NT2/D1 (cell line): Measurements from ENCODE around the gene OR7G1.
"Not testable (repeated sequence)": the region's sequence is repeated elsewhere in the genome, so short reads cannot be mapped to it uniquely, and the experiment has no call there.

Source experiments
- DNase-seq: peaks from one replicate; pipeline ENCODE4 v3.0.0-alpha.2; 2011; ENCODE audit warnings: low read depth, low spot score
- H3K27me3 ChIP-seq: 2 replicates; pipeline ENCODE4 v1.6.0; 2011; ENCODE audit warnings: mild to moderate bottlenecking; ENCODE audit not compliant: insufficient read length, insufficient read depth
- H3K36me3 ChIP-seq: 2 replicates; pipeline ENCODE4 v1.6.1; 2011; ENCODE audit warnings: mild to moderate bottlenecking, low read length, mixed read lengths; ENCODE audit not compliant: insufficient read depth, insufficient read length
- H3K4me1 ChIP-seq: 2 replicates; pipeline ENCODE4 v1.5.1; 2011; ENCODE audit not compliant: insufficient read depth, insufficient read length
- H3K4me3 ChIP-seq: 2 replicates; pipeline ENCODE4 v1.5.1; 2011; ENCODE audit warnings: low read depth; ENCODE audit not compliant: insufficient read length
- H3K9ac ChIP-seq: 2 replicates; pipeline ENCODE4 v1.6.0; 2011; ENCODE audit warnings: low read depth; ENCODE audit not compliant: insufficient read length
- H3K9me3 ChIP-seq: 2 replicates; pipeline ENCODE4 v1.5.1; 2011; ENCODE audit warnings: mild to moderate bottlenecking, low read length; ENCODE audit not compliant: insufficient read depth
- SUZ12 ChIP-seq: IDR thresholded peaks from 2 replicates; pipeline ENCODE4 v1.6.1; 2011; ENCODE audit not compliant: insufficient read length, insufficient read depth; ENCODE audit errors: extremely low read depth
- YY1 ChIP-seq: IDR thresholded peaks from 2 replicates; pipeline ENCODE4 v1.6.1; 2011; ENCODE audit not compliant: insufficient read length, insufficient read depth
- ZNF274 ChIP-seq: IDR thresholded peaks from 2 replicates; pipeline ENCODE4 v1.6.1; 2011; ENCODE audit warnings: mild to moderate bottlenecking, low read depth, low read length

Gene OR7G1

GRCh38 chr19:9078651-9079050 is 36.9 kb downstream of the OR7G1 start:
- DNase-seq, result no peak
- no peak overlapping the region for H3K9ac ChIP-seq

GRCh38 chr19:9076901-9077300 is 38.7 kb downstream of the OR7G1 start:
- no peak for TF ChIP-seq ZNF274
- no peak for TF ChIP-seq SUZ12
- TF ChIP-seq YY1, result no peak

More at GRCh38 chr19:9078651-9079050, 36.9 kb downstream of the OR7G1 start:
- H3K4me3 ChIP-seq, result no peak overlapping the region
- no peaks in the 10 kb centered on the region for H3K36me3 ChIP-seq
- peaks cover 5% of the 10 kb centered on the region for H3K4me1 ChIP-seq
- no peaks in the 10 kb centered on the region for H3K27me3 ChIP-seq
- no peaks in the 10 kb centered on the region for H3K9me3 ChIP-seq
- no peak for TF ChIP-seq ZNF274
- no peak for TF ChIP-seq YY1
- no peak for TF ChIP-seq SUZ12

GRCh38 chr19:9075064-9075949 is 40.3 kb downstream of the OR7G1 start:
- Histone ChIP-seq H3K9ac (peak overlapping the region; percentile 58), H3K4me1 (peaks cover 9% of the 10 kb centered on the region), H3K9me3 (no peaks in the 10 kb centered on the region), H3K4me3 (no peak overlapping the region), H3K27me3 (no peaks in the 10 kb centered on the region), H3K36me3 (no peaks in the 10 kb centered on the region)
- TF ChIP-seq YY1, result no peak
- TF ChIP-seq SUZ12, result no peak
- TF ChIP-seq ZNF274, result no peak
- peak; percentile 92 for DNase-seq

More at GRCh38 chr19:9076901-9077300, 38.7 kb downstream of the OR7G1 start:
- Histone ChIP-seq H3K36me3 (no peaks in the 10 kb centered on the region), H3K4me3 (no peak overlapping the region), H3K9me3 (no peaks in the 10 kb centered on the region), H3K27me3 (no peaks in the 10 kb centered on the region), H3K4me1 (peaks cover 9% of the 10 kb centered on the region), H3K9ac (no peak overlapping the region)
- no peak for DNase-seq

- no peaks in the 10 kb centered on the region for H3K27me3 ChIP-seq
- no peak for DNase-seq
- peaks cover 9% of the 10 kb centered on the region for H3K4me1 ChIP-seq
- no peak for TF ChIP-seq SUZ12
- no peak for TF ChIP-seq YY1
- TF ChIP-seq ZNF274, result no peak
- H3K9me3 ChIP-seq, result no peaks in the 10 kb centered on the region
- H3K36me3 ChIP-seq, result no peaks in the 10 kb centered on the region
- H3K9ac ChIP-seq, result peak overlapping the region; percentile 68
- H3K4me3 ChIP-seq, result no peak overlapping the region
Observed at GRCh38 chr19:9073806-9074205, 41.8 kb downstream of the OR7G1 start.

GRCh38 chr19:9071720-9072119 is 43.8 kb downstream of the OR7G1 start:
- H3K9ac ChIP-seq, H3K4me3 ChIP-seq, H3K4me1 ChIP-seq, H3K36me3 ChIP-seq, H3K9me3 ChIP-seq, H3K27me3 ChIP-seq, DNase-seq: not testable (repeated sequence)

GRCh38 chr19:9070066-9070465 is 45.5 kb downstream of the OR7G1 start:
- TF ChIP-seq ZNF274 (no peak), YY1 (no peak)

GRCh38 chr19:9065457-9066014 is 50.0 kb downstream of the OR7G1 start:
- no peaks in the 10 kb centered on the region for H3K27me3 ChIP-seq
- no peak overlapping the region for H3K9ac ChIP-seq
- no peaks in the 10 kb centered on the region for H3K9me3 ChIP-seq
- peaks cover 4% of the 10 kb centered on the region for H3K4me1 ChIP-seq
- no peaks in the 10 kb centered on the region for H3K36me3 ChIP-seq
- no peak for DNase-seq
- TF ChIP-seq YY1 (no peak), ZNF274 (no peak), SUZ12 (no peak)
- H3K4me3 ChIP-seq, result no peak overlapping the region

More at GRCh38 chr19:9070066-9070465, 45.5 kb downstream of the OR7G1 start:
- Histone ChIP-seq H3K27me3 (no peaks in the 10 kb centered on the region), H3K4me1 (peaks cover 9% of the 10 kb centered on the region), H3K9ac (peak overlapping the region; percentile 42), H3K9me3 (no peaks in the 10 kb centered on the region), H3K4me3 (no peak overlapping the region), H3K36me3 (no peaks in the 10 kb centered on the region)
- peak; percentile 85 for DNase-seq
